ENCODE results near the gene LRRC59. TPM values are rescaled to one million over a fixed set of nuclear protein-coding genes. Genes with fewer than 3 reads are reported as not detected.

Gene LRRC59
- total RNA-seq, 1 experiment from 2014 or later: 106 TPM

DNA sequence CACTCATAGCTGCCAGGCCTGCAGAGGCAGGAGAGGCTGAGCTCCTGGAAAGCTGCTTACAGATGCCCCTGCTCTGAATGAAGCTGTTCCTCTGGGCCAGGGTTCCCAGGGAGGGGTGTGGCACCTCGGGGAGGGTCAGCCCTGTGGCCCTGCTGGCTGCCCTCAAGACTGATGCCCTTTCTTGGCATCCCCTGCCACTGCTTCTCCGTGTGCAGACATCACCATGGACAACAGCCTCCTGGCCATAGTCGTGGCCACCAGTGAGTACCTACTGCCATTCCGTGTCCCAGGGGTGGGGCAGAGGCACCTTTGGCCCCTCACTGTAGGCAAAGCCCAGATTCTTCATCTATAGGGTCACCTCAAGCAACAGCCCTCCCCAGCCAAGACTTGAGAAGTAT, 33.3 kb downstream of the LRRC59 start:
- H3K36me3 Mint-ChIP-seq (ENCODE audit: insufficient read depth in 1 of 3, low read depth in 3 of 3): peaks cover 13 to 31% (median 31%) of the 10 kb centered on the region in 3 experiments
- Histone ChIP-seq H3K4me1 (ENCODE audit: insufficient read depth, low read length) (peaks cover 2% of the 10 kb centered on the region; the same call in 1 of the 2 replicates), H2BK15ac (ENCODE audit: low read depth, low read length) (no peak overlapping the region), H2AK5ac (ENCODE audit: insufficient read length, low read length) (no peak overlapping the region), H3K4me2 (ENCODE audit: insufficient read depth, insufficient read length, low read length) (no peak overlapping the region), H3K14ac (ENCODE audit: insufficient read depth, low read length) (no peak overlapping the region), H3K23me2 (ENCODE audit: insufficient read length, low read depth, low read length, poor library complexity, severe bottlenecking) (no peaks in the 10 kb centered on the region), H3K79me2 (ENCODE audit: insufficient read depth, low read length) (no peaks in the 10 kb centered on the region), H3T11ph (ENCODE audit: low read length) (no peak overlapping the region), H4K20me1 (ENCODE audit: control insufficient read depth, insufficient read depth, insufficient read length) (peaks cover 3% of the 10 kb centered on the region), H3K18ac (ENCODE audit: insufficient read length, low read depth, low read length) (no peak overlapping the region), H2BK120ac (ENCODE audit: low read depth, low read length, poor library complexity, severe bottlenecking) (no peak overlapping the region), H3K56ac (ENCODE audit: insufficient read length, low read depth, low read length) (no peak overlapping the region), H2BK12ac (ENCODE audit: insufficient read length, low read depth, low read length) (no peak overlapping the region), H2BK20ac (ENCODE audit: low read depth, low read length, poor library complexity, severe bottlenecking) (no peak overlapping the region), H4K5ac (ENCODE audit: insufficient read length, low read depth, low read length) (no peak overlapping the region), H3K27ac (ENCODE audit: insufficient read length, low read depth, low read length) (no peak overlapping the region), H3K27me3 (ENCODE audit: insufficient read depth, low read length) (no peaks in the 10 kb centered on the region), H4K91ac (ENCODE audit: insufficient read length, low read depth, low read length) (no peak overlapping the region), H4K8ac (replicated peaks; ENCODE audit: insufficient read length, low read depth, low read length) (no peak overlapping the region), H3K9ac (ENCODE audit: extremely low read depth, insufficient read length, low read length) (no peak overlapping the region), H3K79me1 (ENCODE audit: insufficient read depth, low read depth, low read length, poor library complexity, severe bottlenecking) (no peaks in the 10 kb centered on the region), H3K9me3 (ENCODE audit: control insufficient read depth, low read depth, low read length) (no peaks in the 10 kb centered on the region), H2AFZ (ENCODE audit: low read length) (no peak overlapping the region), H3K4ac (ENCODE audit: low read depth, low read length) (no peak overlapping the region), H2BK5ac (ENCODE audit: insufficient read length, low read length) (no peak overlapping the region), H3K23ac (ENCODE audit: insufficient read length, low read depth, low read length) (no peak overlapping the region)
- H3K4me1 Mint-ChIP-seq: peaks cover 38 to 40% of the 10 kb centered on the region in 2 experiments
- WGBS (ENCODE audit: extremely low coverage, insufficient read length, low lambda C conversion rate): no CpG with 5 or more reads among the region's 4 CpGs
- H3K4me3 Mint-ChIP-seq: no peak overlapping the region
- no peaks in the 10 kb centered on the region for H3K27me3 Mint-ChIP-seq (ENCODE audit: low read depth)
- H3K9me3 Mint-ChIP-seq: no peaks in the 10 kb centered on the region
- DNase-seq: no peak
- no peak overlapping the region for H3K27ac Mint-ChIP-seq
- TF ChIP-seq CTCF (conservative IDR thresholded peaks at IDR 0.05): no peak
